IMR-90 (cell line): ENCODE measurements around the gene CBS. TPM values are rescaled to one million over a fixed set of nuclear protein-coding genes. Genes with fewer than 3 reads are reported as not detected.

Experiments
- ATAC-seq: fragments of 200-7000 bp; cut with Tn5 transposase; 2 replicates; pipeline ENCODE4 v1.9.1; 2020; ENCODE audit warnings: low read depth, mild to moderate bottlenecking, moderate library complexity
- BruUV-seq: library from RNA; stranded (reverse); fragments of 400-500 nt; replicated peaks from 2 replicates; lab custom pipeline; 2021; lab: Mats Ljungman, UMichigan
- CTCF ChIA-PET: fragments of 300-600 bp; formaldehyde crosslinking; extraction: SDS; loops from one replicate; lab custom pipeline; 2021; ENCODE audit warnings: antibody characterized with exemption; lab: Yijun Ruan, JAX
- POLR2A ChIA-PET: fragments of 300-600 bp; sonication (Branson Sonifier 250); formaldehyde crosslinking; loops from one replicate; lab custom pipeline; 2022; ENCODE audit warnings: antibody characterized with exemption; ENCODE audit not compliant: unreplicated experiment; lab: Charles Lee
- DNase-seq: peaks from one replicate; pipeline ENCODE4 v3.0.0; 2013
- H2AFZ ChIP-seq: replicated peaks from 2 replicates; pipeline ENCODE3; 2013; ENCODE audit warnings: low read length, mild to moderate bottlenecking; ENCODE audit not compliant: poor library complexity
- H2AK5ac ChIP-seq: 2 replicates; pipeline ENCODE4 v1.6.1; 2013; ENCODE audit warnings: low read depth, low read length, inconsistent platforms
- H2AK9ac ChIP-seq: replicated peaks from 2 replicates; pipeline ENCODE3; 2013; ENCODE audit warnings: mild to moderate bottlenecking, low read depth, low read length, moderate library complexity; ENCODE audit not compliant: poor library complexity
- H2BK120ac ChIP-seq: 2 replicates; pipeline ENCODE4 v1.6.1; 2013; ENCODE audit warnings: low read depth, low read length, inconsistent platforms
- H2BK15ac ChIP-seq: 3 replicates; pipeline ENCODE4 v1.6.1; 2013; ENCODE audit warnings: low read depth, low read length, inconsistent platforms
- H2BK20ac ChIP-seq: 2 replicates; pipeline ENCODE4 v1.6.1; 2013; ENCODE audit warnings: low read depth, mild to moderate bottlenecking, inconsistent platforms, low read length, moderate library complexity
- H2BK5ac ChIP-seq: 2 replicates; pipeline ENCODE4 v1.6.1; 2013; ENCODE audit warnings: mild to moderate bottlenecking, low read depth, low read length, inconsistent platforms; ENCODE audit not compliant: poor library complexity, severe bottlenecking
- H3K14ac ChIP-seq: replicated peaks from 2 replicates; pipeline ENCODE4 v1.6.1; 2013; ENCODE audit warnings: low read depth, low read length, inconsistent platforms
- H3K18ac ChIP-seq: 2 replicates; pipeline ENCODE4 v1.6.1; 2013; ENCODE audit warnings: low read depth, low read length, control low read depth
- H3K23ac ChIP-seq: 2 replicates; pipeline ENCODE4 v1.6.1; 2013; ENCODE audit warnings: low read depth, low read length, inconsistent platforms
- H3K27ac ChIP-seq: 2 replicates; pipeline ENCODE4 v1.5.1; 2013; ENCODE audit warnings: mild to moderate bottlenecking, control low read depth, low read length; ENCODE audit not compliant: insufficient read depth
- H3K27me3 ChIP-seq: 2 replicates; pipeline ENCODE4 v1.6.1; 2013; ENCODE audit warnings: low read length; ENCODE audit not compliant: control insufficient read depth, insufficient read depth
- H3K36me3 ChIP-seq: 2 replicates; pipeline ENCODE4 v1.6.1; 2013; ENCODE audit warnings: low read length, mixed read lengths; ENCODE audit not compliant: control insufficient read depth, insufficient read depth
- H3K4ac ChIP-seq: 2 replicates; pipeline ENCODE4 v1.6.1; 2013; ENCODE audit warnings: low read depth, low read length, inconsistent platforms
- H3K4me1 ChIP-seq: 2 replicates; pipeline ENCODE4 v1.6.1; 2013; ENCODE audit warnings: low read length, mixed read lengths; ENCODE audit not compliant: control insufficient read depth, insufficient read depth
- H3K4me2 ChIP-seq: 2 replicates; pipeline ENCODE4 v1.6.1; 2013; ENCODE audit warnings: low read depth, mild to moderate bottlenecking, control low read depth, low read length, moderate library complexity
- H3K4me3 ChIP-seq: 2 replicates; pipeline ENCODE4 v1.5.1; 2013; ENCODE audit warnings: low read depth, mild to moderate bottlenecking, control low read depth, low read length, moderate library complexity; ENCODE audit not compliant: insufficient read depth
- H3K56ac ChIP-seq: 2 replicates; pipeline ENCODE4 v1.6.1; 2013; ENCODE audit warnings: low read length, inconsistent platforms; ENCODE audit not compliant: insufficient read depth; ENCODE audit errors: extremely low read depth
- H3K79me1 ChIP-seq, 2 experiments: 2 replicates each; pipeline ENCODE4 v1.6.1; 2013; ENCODE audit warnings: low read length in 2 of 2, inconsistent platforms in 1 of 2, low read depth in 1 of 2
- H3K9ac ChIP-seq: 2 replicates; pipeline ENCODE4 v1.6.1; 2013; ENCODE audit warnings: low read depth, low read length, control low read depth
- H3K9me1 ChIP-seq: 2 replicates; pipeline ENCODE4 v1.6.1; 2013; ENCODE audit warnings: low read length, inconsistent platforms; ENCODE audit not compliant: insufficient read depth
- H3K9me3 ChIP-seq: 2 replicates; pipeline ENCODE4 v1.6.1; 2013; ENCODE audit warnings: low read length; ENCODE audit not compliant: control insufficient read depth, insufficient read depth
- H4K20me1 ChIP-seq: 2 replicates; pipeline ENCODE4 v1.6.1; 2013; ENCODE audit warnings: low read length, inconsistent platforms; ENCODE audit not compliant: insufficient read depth
- H4K5ac ChIP-seq: 2 replicates; pipeline ENCODE4 v1.6.1; 2013; ENCODE audit warnings: mild to moderate bottlenecking, low read depth, low read length, control low read depth
- H4K8ac ChIP-seq, 2 experiments: 2 replicates each; pipeline ENCODE4 v1.6.1; 2013; ENCODE audit warnings: low read depth in 2 of 2, low read length in 2 of 2, control low read depth in 1 of 2, inconsistent platforms in 1 of 2
- H4K91ac ChIP-seq: 2 replicates; pipeline ENCODE4 v1.6.1; 2013; ENCODE audit warnings: low read depth, low read length, inconsistent platforms; ENCODE audit not compliant: insufficient read depth
- RFX5 ChIP-seq: IDR thresholded peaks from 2 replicates; pipeline ENCODE4 v1.8.0; 2012; ENCODE audit warnings: low read depth, mild to moderate bottlenecking, low read length, moderate library complexity
- WGBS, 2 experiments: methylation state at CpG; one replicate each; pipeline versions ENCODE4 v1.1.5 to v1.1.7; 2013; ENCODE audit warnings: missing lambda C conversion rate in 2 of 2; ENCODE audit not compliant: insufficient read length in 1 of 2; ENCODE audit errors: extremely low coverage in 2 of 2; 5-methylcytosine and 5-hydroxymethylcytosine counted together
- dilution Hi-C: fragments of 300-500 bp; cut with HindIII; formaldehyde crosslinking; loops from one replicate; pipeline ENCODE4 v1.14.3; 2018; ENCODE audit warnings: low sequenced_read_pairs; ENCODE audit not compliant: unreplicated experiment
- in situ Hi-C: fragments of 300-500 bp; cut with MboI; formaldehyde crosslinking; loops from 3 replicates; pipeline ENCODE4 v1.14.3; 2019; ENCODE audit warnings: low sequenced_read_pairs, inconsistent platforms, mixed read lengths
- intact Hi-C: fragments of 100-400 bp; cut with micrococcal nuclease; formaldehyde crosslinking; loops from 2 replicates; pipeline ENCODE4 v1.10.0; 2022
- polyA plus RNA-seq, 3 experiments: library from polyadenylated mRNA; depleted of rRNA; stranded (reverse); fragments of >200 nt; gene quantifications; 2 replicates each; pipeline ENCODE4 v1.2.3, GENCODE V29; 2012; ENCODE audit warnings: low replicate concordance in 1 of 3
- total RNA-seq: library from RNA; depleted of rRNA; stranded (reverse); fragments of >200 nt; gene quantifications from 2 replicates; pipeline ENCODE4 v1.2.3, GENCODE V29; 2012

The CBS gene
- total and polyA plus RNA-seq, 2 of the 4 experiments (the other 2 are of a cell fraction) = 38.5 to 54.3 TPM

DNA sequence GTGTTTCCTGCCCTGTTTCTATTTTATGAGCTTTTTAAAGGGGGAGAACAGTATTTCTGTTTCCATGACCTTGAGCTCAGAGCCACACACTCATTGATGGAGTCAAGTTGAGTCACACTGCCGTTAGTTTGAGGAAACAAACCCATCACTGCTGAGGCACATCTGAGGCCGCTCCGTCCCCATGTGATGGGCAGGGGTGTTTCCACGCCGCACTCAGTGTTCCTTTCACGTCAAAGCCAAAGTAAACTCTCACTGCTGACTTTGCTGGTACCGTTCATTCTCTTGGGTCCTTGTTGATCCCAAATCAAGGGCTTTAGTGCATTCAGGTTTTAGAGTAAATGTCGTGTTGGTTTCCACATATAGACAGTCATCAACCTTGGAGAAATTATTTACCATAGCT, 52.5 kb downstream of the CBS start:
- no peak overlapping the region for H4K91ac ChIP-seq
- no peak overlapping the region for H3K27ac ChIP-seq
- no peak overlapping the region for H3K14ac ChIP-seq
- BruUV-seq = no TSS peak
- POLR2A ChIA-PET = no interaction called here
- no peaks in the 10 kb centered on the region for H3K27me3 ChIP-seq
- CTCF ChIA-PET = no interaction called here
- H3K56ac ChIP-seq = no peak overlapping the region
- peak; percentile 12 for DNase-seq
- H4K8ac ChIP-seq = no peak overlapping the region; a peak in 1 of 4 replicates
- peak overlapping the region; percentile 48; the same call in 1 of the 3 replicates for H2BK15ac ChIP-seq
- peaks cover 21% of the 10 kb centered on the region for H3K9me1 ChIP-seq
- dilution Hi-C loops = no loop called here
- no peaks in the 10 kb centered on the region for H4K20me1 ChIP-seq
- peaks cover 10% of the 10 kb centered on the region for H3K4me1 ChIP-seq
- no peak overlapping the region for H2BK5ac ChIP-seq
- H3K79me1 ChIP-seq = peaks cover 7 to 47% of the 10 kb centered on the region in 2 experiments
- no peak overlapping the region; the same call in 1 of the 2 replicates for H2AK5ac ChIP-seq
- no peak overlapping the region for H3K4me3 ChIP-seq
- H3K23ac ChIP-seq = no peak overlapping the region; the same call in 1 of the 2 replicates
- H3K9me3 ChIP-seq = no peaks in the 10 kb centered on the region
- H3K18ac ChIP-seq = no peak overlapping the region
- no peak overlapping the region for H3K4me2 ChIP-seq
- H3K36me3 ChIP-seq = peaks cover 53% of the 10 kb centered on the region
- no peak overlapping the region for H4K5ac ChIP-seq
- peak overlapping the region; percentile 46 for H2AFZ ChIP-seq
- no peak overlapping the region for H2AK9ac ChIP-seq
- no peak overlapping the region for H3K4ac ChIP-seq
- no peak overlapping the region for H2BK20ac ChIP-seq
- TF ChIP-seq RFX5 = no peak
- ATAC-seq = no peak
- 17% methylated on average over 1 of the region's 8 CpGs; no CpG with 5 or more reads in 1 of the 2 experiments for WGBS, 2 experiments
- in situ Hi-C loops = no loop called here
- H2BK120ac ChIP-seq = no peak overlapping the region
- no peak overlapping the region for H3K9ac ChIP-seq
- intact Hi-C loops = no loop called here
